ENCODE measurements around the gene GRK5.

GRK5 gene

GRCh38 chr10:119314486-119314885, 107.1 kb downstream of the GRK5 start:
- H3K4me1 Mint-ChIP-seq (ENCODE audit: low read depth): peaks cover 43% of the 10 kb centered on the region
- intact Hi-C loops (cut with micrococcal nuclease): no loop called here
- H3K9me3 Mint-ChIP-seq: peaks cover 9% of the 10 kb centered on the region
- H3K27me3 Mint-ChIP-seq: peaks cover 51% of the 10 kb centered on the region
- H3K27ac Mint-ChIP-seq: no peak overlapping the region
- H3K4me3 Mint-ChIP-seq: no peak overlapping the region
- H3K36me3 Mint-ChIP-seq (ENCODE audit: low read depth): no peaks in the 10 kb centered on the region

GRCh38 chr10:119315128-119316001, 108.0 kb downstream of the GRK5 start:
- Mint-ChIP-seq H3K27ac (no peak overlapping the region), H3K4me1 (ENCODE audit: low read depth) (peaks cover 49% of the 10 kb centered on the region), H3K9me3 (peaks cover 9% of the 10 kb centered on the region), H3K36me3 (ENCODE audit: low read depth) (no peaks in the 10 kb centered on the region), H3K4me3 (no peak overlapping the region), H3K27me3 (peaks cover 54% of the 10 kb centered on the region)
- intact Hi-C loops (cut with micrococcal nuclease): no loop called here

GRCh38 chr10:119316002-119316358, 108.6 kb downstream of the GRK5 start:
- intact Hi-C loops (cut with micrococcal nuclease): no loop called here
- no peak overlapping the region for H3K27ac Mint-ChIP-seq
- H3K9me3 Mint-ChIP-seq: peaks cover 9% of the 10 kb centered on the region
- H3K27me3 Mint-ChIP-seq: peaks cover 48% of the 10 kb centered on the region
- H3K36me3 Mint-ChIP-seq (ENCODE audit: low read depth): no peaks in the 10 kb centered on the region
- no peak overlapping the region for H3K4me3 Mint-ChIP-seq
- H3K4me1 Mint-ChIP-seq (ENCODE audit: low read depth): peaks cover 49% of the 10 kb centered on the region

- H3K4me3 Mint-ChIP-seq: no peak overlapping the region
- peaks cover 56% of the 10 kb centered on the region for H3K4me1 Mint-ChIP-seq (ENCODE audit: low read depth)
- H3K9me3 Mint-ChIP-seq: peaks cover 9% of the 10 kb centered on the region
- intact Hi-C loops (cut with micrococcal nuclease): no loop called here
- H3K27me3 Mint-ChIP-seq: peaks cover 49% of the 10 kb centered on the region
- H3K36me3 Mint-ChIP-seq (ENCODE audit: low read depth): no peaks in the 10 kb centered on the region
- H3K27ac Mint-ChIP-seq: no peak overlapping the region
Observed at GRCh38 chr10:119316729-119317097, 109.3 kb downstream of the GRK5 start.

GRCh38 chr10:119318411-119319160, 111.2 kb downstream of the GRK5 start:
- Mint-ChIP-seq H3K4me1 (ENCODE audit: low read depth) (peaks cover 50% of the 10 kb centered on the region), H3K27me3 (peaks cover 40% of the 10 kb centered on the region), H3K9me3 (no peaks in the 10 kb centered on the region), H3K36me3 (ENCODE audit: low read depth) (no peaks in the 10 kb centered on the region), H3K27ac (no peak overlapping the region), H3K4me3 (no peak overlapping the region)
- intact Hi-C loops (cut with micrococcal nuclease): no loop called here

- Mint-ChIP-seq H3K4me3 (no peak overlapping the region), H3K27me3 (peaks cover 36% of the 10 kb centered on the region), H3K4me1 (ENCODE audit: low read depth) (peaks cover 48% of the 10 kb centered on the region), H3K9me3 (no peaks in the 10 kb centered on the region), H3K27ac (no peak overlapping the region), H3K36me3 (ENCODE audit: low read depth) (no peaks in the 10 kb centered on the region)
- intact Hi-C loops (cut with micrococcal nuclease): no loop called here
Observed at GRCh38 chr10:119319161-119319919, 112.0 kb downstream of the GRK5 start.

GRCh38 chr10:119319920-119320258, 112.5 kb downstream of the GRK5 start:
- intact Hi-C loops (cut with micrococcal nuclease): no loop called here
- Mint-ChIP-seq H3K9me3 (no peaks in the 10 kb centered on the region), H3K4me1 (ENCODE audit: low read depth) (peaks cover 43% of the 10 kb centered on the region), H3K4me3 (no peak overlapping the region), H3K36me3 (ENCODE audit: low read depth) (no peaks in the 10 kb centered on the region), H3K27ac (no peak overlapping the region), H3K27me3 (peaks cover 36% of the 10 kb centered on the region)

GRCh38 chr10:119320981-119321380, 113.6 kb downstream of the GRK5 start:
- Mint-ChIP-seq H3K4me3 (no peak overlapping the region), H3K36me3 (ENCODE audit: low read depth) (no peaks in the 10 kb centered on the region), H3K27me3 (peaks cover 30% of the 10 kb centered on the region), H3K9me3 (no peaks in the 10 kb centered on the region), H3K27ac (no peak overlapping the region), H3K4me1 (ENCODE audit: low read depth) (peaks cover 32% of the 10 kb centered on the region)
- intact Hi-C loops (cut with micrococcal nuclease): no loop called here

GRCh38 chr10:119323085-119324016, 116.0 kb downstream of the GRK5 start:
- intact Hi-C loops (cut with micrococcal nuclease): no loop called here
- Mint-ChIP-seq H3K27ac (no peak overlapping the region), H3K4me1 (ENCODE audit: low read depth) (peaks cover 32% of the 10 kb centered on the region), H3K27me3 (peaks cover 22% of the 10 kb centered on the region), H3K9me3 (no peaks in the 10 kb centered on the region), H3K4me3 (no peak overlapping the region), H3K36me3 (ENCODE audit: low read depth) (no peaks in the 10 kb centered on the region)

GRCh38 chr10:119325131-119325530, 117.8 kb downstream of the GRK5 start:
- intact Hi-C loops (cut with micrococcal nuclease): no loop called here
- no peaks in the 10 kb centered on the region for H3K9me3 Mint-ChIP-seq
- peaks cover 8% of the 10 kb centered on the region for H3K27me3 Mint-ChIP-seq
- H3K4me3 Mint-ChIP-seq: no peak overlapping the region
- no peak overlapping the region for H3K27ac Mint-ChIP-seq
- H3K36me3 Mint-ChIP-seq (ENCODE audit: low read depth): no peaks in the 10 kb centered on the region
- H3K4me1 Mint-ChIP-seq (ENCODE audit: low read depth): peaks cover 17% of the 10 kb centered on the region

- H3K27ac Mint-ChIP-seq: no peak overlapping the region
- no peaks in the 10 kb centered on the region for H3K36me3 Mint-ChIP-seq (ENCODE audit: low read depth)
- H3K9me3 Mint-ChIP-seq: no peaks in the 10 kb centered on the region
- no peak overlapping the region for H3K4me3 Mint-ChIP-seq
- intact Hi-C loops (cut with micrococcal nuclease): no loop called here
- peaks cover 8% of the 10 kb centered on the region for H3K27me3 Mint-ChIP-seq
- peaks cover 7% of the 10 kb centered on the region for H3K4me1 Mint-ChIP-seq (ENCODE audit: low read depth)
Observed at GRCh38 chr10:119326167-119326566, 118.8 kb downstream of the GRK5 start.

GRCh38 chr10:119327096-119327745, 119.8 kb downstream of the GRK5 start:
- no peak overlapping the region for H3K27ac Mint-ChIP-seq
- no peaks in the 10 kb centered on the region for H3K9me3 Mint-ChIP-seq
- H3K4me1 Mint-ChIP-seq (ENCODE audit: low read depth): no peaks in the 10 kb centered on the region
- peaks cover 2% of the 10 kb centered on the region for H3K27me3 Mint-ChIP-seq
- H3K36me3 Mint-ChIP-seq (ENCODE audit: low read depth): no peaks in the 10 kb centered on the region
- H3K4me3 Mint-ChIP-seq: no peak overlapping the region
- intact Hi-C loops (cut with micrococcal nuclease): no loop called here

GRCh38 chr10:119328223-119328622, 120.9 kb downstream of the GRK5 start:
- no peaks in the 10 kb centered on the region for H3K4me1 Mint-ChIP-seq (ENCODE audit: low read depth)
- intact Hi-C loops (cut with micrococcal nuclease): no loop called here

More at GRCh38 chr10:119328223-119328622, 120.9 kb downstream of the GRK5 start:
- H3K27ac Mint-ChIP-seq: no peak overlapping the region
- H3K36me3 Mint-ChIP-seq (ENCODE audit: low read depth): no peaks in the 10 kb centered on the region
- H3K9me3 Mint-ChIP-seq: no peaks in the 10 kb centered on the region
- H3K4me3 Mint-ChIP-seq: no peak overlapping the region
- H3K27me3 Mint-ChIP-seq: no peaks in the 10 kb centered on the region
